Activated naive CD8-positive, alpha-beta T cell treated with anti-CD3 and anti-CD28 coated beads, Interleukin-2, amount 50 U/mL, for 16 hours (primary cell): ENCODE data around the gene SERPING1.
A peak's percentile ranks its signal among the peaks of the same experiment; 100 is the strongest.

Experiments used
- DNase-seq: peaks from one replicate; pipeline ENCODE4 v3.0.0-alpha.2; 2020; ENCODE audit warnings: low read depth, low spot score

Gene SERPING1

DNA sequence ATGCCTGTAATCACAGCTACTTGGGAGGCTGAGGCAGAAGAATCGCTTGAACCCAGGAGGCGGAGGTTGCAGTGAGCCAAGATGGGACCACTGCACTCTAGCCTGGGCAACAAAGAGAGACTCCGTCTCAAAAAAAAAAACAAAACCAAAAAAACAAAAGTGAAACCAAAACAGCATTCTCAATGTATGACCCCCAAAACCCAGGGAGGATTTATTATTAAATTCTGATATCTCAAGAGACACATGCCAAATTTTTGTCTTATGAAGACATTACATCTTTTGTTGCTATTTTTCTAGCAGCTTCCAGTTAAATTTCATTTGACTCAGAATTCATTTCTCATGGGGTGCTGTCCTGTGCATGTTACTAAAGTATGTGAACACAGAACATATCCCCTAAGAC, 55.2 kb downstream of the SERPING1 start:
- DNase-seq = no peak

DNA sequence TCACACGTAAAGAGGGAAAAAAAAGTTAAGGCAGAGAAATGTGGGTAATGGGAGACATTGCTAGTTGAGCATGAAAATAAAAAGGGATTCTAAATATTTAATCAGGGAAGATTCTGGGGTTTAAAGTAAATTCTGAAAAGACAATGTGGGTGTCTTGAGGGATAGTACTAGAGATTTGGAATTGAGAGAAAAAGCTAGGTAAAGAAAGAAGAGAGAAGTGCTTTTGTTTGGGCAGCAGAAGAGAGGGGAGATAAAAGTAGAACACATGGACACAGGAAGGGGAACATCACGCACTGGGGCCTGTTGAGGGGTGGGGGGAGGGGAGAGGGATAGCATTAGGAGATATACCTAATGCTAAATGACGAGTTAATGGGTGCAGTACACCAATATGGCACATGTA, 55.7 kb downstream of the SERPING1 start:
- DNase-seq = no peak

DNA sequence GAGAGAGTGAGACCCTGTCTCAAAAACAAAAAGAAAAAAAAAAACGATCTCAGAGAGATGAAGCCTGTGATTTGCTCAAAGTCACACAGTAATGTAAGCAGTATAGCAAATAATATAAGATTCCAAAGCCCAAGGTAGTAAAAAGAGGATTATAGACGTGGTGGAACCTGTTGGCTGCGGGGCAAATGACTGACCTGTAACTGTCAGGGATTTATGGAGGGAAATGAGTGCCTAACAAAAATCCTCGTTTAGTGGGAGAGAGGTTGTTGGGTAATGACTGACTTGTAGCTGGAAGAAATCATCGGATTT, 59.4 kb downstream of the SERPING1 start:
- DNase-seq = no peak

DNA sequence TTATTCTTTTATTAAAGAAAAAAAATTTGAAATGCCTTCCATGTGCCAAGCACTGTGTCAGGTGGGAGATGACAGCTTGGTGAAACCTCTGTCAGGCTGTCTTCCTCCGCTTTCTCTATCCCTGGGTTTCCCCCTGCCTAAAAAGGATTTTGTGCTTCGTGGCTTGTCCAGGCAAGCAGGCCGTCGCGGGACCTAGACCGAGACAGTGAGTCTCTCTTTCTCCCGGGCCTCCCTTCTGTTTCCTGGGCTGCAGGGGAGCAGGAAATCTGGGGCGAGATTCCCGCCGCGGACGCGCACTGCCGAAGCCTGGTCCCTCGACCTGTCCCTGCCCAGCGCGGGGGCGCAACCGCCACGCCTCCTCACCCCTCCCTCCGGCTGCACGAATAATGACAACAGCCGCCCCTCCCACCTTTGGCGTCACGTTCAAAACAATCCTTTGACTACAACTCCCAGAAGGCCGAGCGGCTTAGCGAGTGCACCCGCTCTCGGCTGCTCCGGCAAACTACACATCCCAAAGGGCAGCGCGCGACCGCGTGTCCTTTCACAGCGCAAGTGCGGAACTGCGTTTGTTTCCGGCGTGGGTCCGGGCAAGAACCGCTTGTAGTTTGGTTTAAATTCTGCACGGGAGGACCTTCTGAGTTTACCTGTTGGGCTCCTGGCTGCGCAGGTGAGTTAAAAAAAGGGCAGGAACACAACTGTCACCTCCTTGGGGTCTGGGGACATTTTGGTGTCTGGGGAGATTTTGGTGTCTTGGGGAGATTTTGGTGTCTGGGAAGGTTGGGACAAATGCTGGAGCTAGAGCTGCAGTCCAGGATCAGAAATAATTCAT, 59.9 kb downstream of the SERPING1 start, which contains the start of gene CLP1:
CLP1 (plus strand) TSS at position 569 of the 829 bp plus-strand sequence. CDS start 1,715 bp downstream, outside the sequence.
- peak; percentile 99 for DNase-seq

DNA sequence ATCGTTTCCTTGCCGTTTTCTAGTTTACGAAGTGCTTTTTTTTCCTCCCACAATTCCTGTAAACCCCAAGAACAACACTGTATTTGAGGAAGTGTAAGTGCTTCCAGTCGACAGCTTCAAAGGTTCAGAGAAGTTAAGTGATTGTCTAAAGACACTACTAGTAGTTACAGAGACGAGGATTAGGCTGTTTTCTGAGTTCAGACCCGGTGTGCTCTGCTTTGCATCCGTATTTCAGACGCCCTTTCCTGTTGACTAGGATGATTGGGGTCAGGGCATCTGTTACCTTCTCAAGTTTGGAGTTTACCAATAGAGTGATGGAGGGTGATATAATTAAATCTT, 60.5 kb downstream of the SERPING1 start:
- no peak for DNase-seq

DNA sequence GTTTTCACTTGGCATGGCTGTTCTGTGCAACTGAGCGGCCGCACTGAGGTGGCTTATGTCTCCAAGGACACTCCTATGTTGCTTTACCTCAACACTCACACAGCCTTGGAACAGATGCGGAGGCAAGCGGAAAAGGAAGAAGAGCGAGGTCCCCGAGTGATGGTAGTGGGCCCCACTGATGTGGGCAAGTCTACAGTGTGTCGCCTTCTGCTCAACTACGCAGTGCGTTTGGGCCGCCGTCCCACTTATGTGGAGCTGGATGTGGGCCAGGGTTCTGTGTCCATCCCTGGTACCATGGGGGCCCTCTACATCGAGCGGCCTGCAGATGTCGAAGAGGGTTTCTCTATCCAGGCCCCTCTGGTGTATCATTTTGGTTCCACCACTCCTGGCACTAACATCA, 62.2 kb downstream of the SERPING1 start:
- no peak for DNase-seq

DNA sequence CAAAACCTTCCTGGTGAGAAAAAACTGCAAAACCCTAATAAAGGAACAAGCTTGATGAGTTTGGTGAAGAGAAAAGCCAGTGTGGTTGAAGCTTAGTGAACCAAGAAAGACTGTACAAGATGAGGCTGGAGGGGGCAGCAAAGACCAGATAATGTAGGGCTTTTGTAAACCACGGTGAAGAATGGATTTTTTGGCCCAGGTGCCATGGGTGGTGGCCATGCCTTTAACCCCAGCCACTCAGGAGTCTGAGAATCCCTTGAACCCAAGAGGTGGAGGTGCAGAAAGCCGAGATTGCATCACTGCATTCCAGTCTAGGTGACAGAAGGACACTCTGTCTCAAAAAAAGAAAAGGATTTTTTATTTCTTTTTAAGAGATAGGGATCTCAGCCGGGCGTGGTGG, 65.4 kb downstream of the SERPING1 start:
- DNase-seq = no peak

DNA sequence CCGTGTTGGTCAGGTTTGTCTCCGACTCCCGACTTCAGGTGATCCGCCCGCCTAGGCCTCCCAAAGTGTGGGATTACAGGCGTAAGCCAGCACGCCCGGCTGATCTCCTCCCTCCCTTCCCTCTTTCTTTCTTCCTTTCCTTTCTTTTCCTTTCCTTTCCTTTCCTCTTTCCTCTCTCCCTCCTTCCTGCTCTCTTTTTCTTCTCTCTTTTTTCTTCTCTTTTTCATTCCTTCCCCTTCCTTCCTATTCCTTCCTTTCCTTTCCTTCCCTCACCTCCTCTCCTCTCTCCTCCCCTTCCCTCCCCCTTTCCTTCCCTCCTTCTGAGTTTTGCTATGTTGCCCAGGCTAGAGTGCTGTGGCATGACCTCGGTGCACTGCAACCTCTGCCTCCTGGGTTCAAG, 66.5 kb downstream of the SERPING1 start:
- DNase-seq = no peak
